ENCODE results near the gene TTC7B.

TTC7B gene

GRCh38 chr14:90608929-90609341 is 207.3 kb downstream of the TTC7B start:
- Histone ChIP-seq H3K4me3 (ENCODE audit: low read length) (no peak overlapping the region), H3K4me1 (ENCODE audit: control insufficient read depth, low read depth, low read length) (peaks cover 43% of the 10 kb centered on the region), H3K27me3 (ENCODE audit: control insufficient read depth, insufficient read depth, low read length) (no peaks in the 10 kb centered on the region), H3K36me3 (ENCODE audit: control insufficient read depth, low read depth, low read length) (no peaks in the 10 kb centered on the region), H3K27ac (ENCODE audit: low read length) (no peak overlapping the region), H3K9me3 (ENCODE audit: control insufficient read depth, low read depth, low read length) (no peaks in the 10 kb centered on the region), H3K9ac (ENCODE audit: low read length) (no peak overlapping the region)

DNA sequence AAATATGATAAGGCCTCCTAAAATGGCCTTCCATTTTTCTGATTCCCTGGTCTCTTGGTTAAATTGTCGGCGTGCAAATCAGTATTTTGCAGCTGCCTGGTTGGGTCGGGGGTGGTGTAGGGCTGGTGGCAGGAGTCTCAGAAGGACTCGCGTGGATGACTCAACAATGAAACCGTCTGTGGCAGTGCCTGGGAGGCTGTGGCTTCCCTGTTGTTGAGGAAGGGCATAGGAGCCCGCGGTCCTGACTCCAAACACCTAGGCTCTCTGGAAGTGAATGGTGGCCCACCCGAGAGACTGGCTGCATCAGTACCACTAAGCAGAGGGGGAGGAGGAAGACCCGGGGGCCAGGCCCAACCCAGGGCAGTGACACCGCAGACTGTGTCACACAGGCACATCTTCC is 207.9 kb downstream of the TTC7B start:
- Histone ChIP-seq H3K36me3 (ENCODE audit: control insufficient read depth, low read depth, low read length) (no peaks in the 10 kb centered on the region), H3K27me3 (ENCODE audit: control insufficient read depth, insufficient read depth, low read length) (no peaks in the 10 kb centered on the region), H3K9ac (ENCODE audit: low read length) (no peak overlapping the region), H3K4me1 (ENCODE audit: control insufficient read depth, low read depth, low read length) (peaks cover 49% of the 10 kb centered on the region), H3K27ac (ENCODE audit: low read length) (no peak overlapping the region), H3K4me3 (ENCODE audit: low read length) (no peak overlapping the region), H3K9me3 (ENCODE audit: control insufficient read depth, low read depth, low read length) (no peaks in the 10 kb centered on the region)

- no peaks in the 10 kb centered on the region for H3K36me3 ChIP-seq (ENCODE audit: control insufficient read depth, low read depth, low read length)
- peaks cover 50% of the 10 kb centered on the region for H3K4me1 ChIP-seq (ENCODE audit: control insufficient read depth, low read depth, low read length)
- H3K9ac ChIP-seq (ENCODE audit: low read length) = no peak overlapping the region
- no peaks in the 10 kb centered on the region for H3K27me3 ChIP-seq (ENCODE audit: control insufficient read depth, insufficient read depth, low read length)
- no peak overlapping the region for H3K4me3 ChIP-seq (ENCODE audit: low read length)
- H3K9me3 ChIP-seq (ENCODE audit: control insufficient read depth, low read depth, low read length) = no peaks in the 10 kb centered on the region
- H3K27ac ChIP-seq (ENCODE audit: low read length) = no peak overlapping the region
Observed at GRCh38 chr14:90607141-90607540, 209.1 kb downstream of the TTC7B start.

GRCh38 chr14:90606434-90606833 is 209.8 kb downstream of the TTC7B start:
- Histone ChIP-seq H3K27ac (ENCODE audit: low read length) (no peak overlapping the region), H3K9ac (ENCODE audit: low read length) (no peak overlapping the region), H3K4me1 (ENCODE audit: control insufficient read depth, low read depth, low read length) (peaks cover 53% of the 10 kb centered on the region), H3K4me3 (ENCODE audit: low read length) (no peak overlapping the region), H3K9me3 (ENCODE audit: control insufficient read depth, low read depth, low read length) (no peaks in the 10 kb centered on the region), H3K27me3 (ENCODE audit: control insufficient read depth, insufficient read depth, low read length) (no peaks in the 10 kb centered on the region), H3K36me3 (ENCODE audit: control insufficient read depth, low read depth, low read length) (no peaks in the 10 kb centered on the region)

- Histone ChIP-seq H3K4me3 (ENCODE audit: low read length) (peak overlapping the region; percentile 21), H3K9me3 (ENCODE audit: control insufficient read depth, low read depth, low read length) (no peaks in the 10 kb centered on the region)
Observed at GRCh38 chr14:90605430-90605829, 210.8 kb downstream of the TTC7B start.

DNA sequence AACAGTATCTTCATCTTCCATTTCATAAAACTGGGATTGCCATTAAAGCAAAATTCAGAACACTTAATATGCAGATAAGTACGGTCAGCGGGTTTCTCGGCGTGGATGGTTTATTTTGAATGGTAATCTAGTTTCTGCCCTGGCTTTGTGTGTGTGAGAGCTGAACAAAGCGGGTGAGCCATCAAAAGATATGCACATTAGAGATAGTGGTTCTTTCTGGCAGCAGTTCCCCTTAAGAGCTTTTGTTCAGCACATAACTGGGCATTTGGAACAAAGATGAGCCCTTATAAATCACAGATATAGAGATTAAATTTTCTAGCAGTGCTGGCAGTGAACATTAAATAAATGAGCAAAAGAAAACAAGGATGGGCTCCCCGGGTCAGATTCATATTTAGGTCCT is 211.9 kb downstream of the TTC7B start:
- H3K4me3 ChIP-seq (ENCODE audit: low read length) = no peak overlapping the region
- no peak overlapping the region for H3K27ac ChIP-seq (ENCODE audit: low read length)
- no peak overlapping the region for H3K9ac ChIP-seq (ENCODE audit: low read length)
- no peaks in the 10 kb centered on the region for H3K9me3 ChIP-seq (ENCODE audit: control insufficient read depth, low read depth, low read length)
- peaks cover 58% of the 10 kb centered on the region for H3K4me1 ChIP-seq (ENCODE audit: control insufficient read depth, low read depth, low read length)
- no peaks in the 10 kb centered on the region for H3K36me3 ChIP-seq (ENCODE audit: control insufficient read depth, low read depth, low read length)
- no peaks in the 10 kb centered on the region for H3K27me3 ChIP-seq (ENCODE audit: control insufficient read depth, insufficient read depth, low read length)

More at GRCh38 chr14:90605430-90605829, 210.8 kb downstream of the TTC7B start:
- peak overlapping the region; percentile 44 for H3K27ac ChIP-seq (ENCODE audit: low read length)
- H3K36me3 ChIP-seq (ENCODE audit: control insufficient read depth, low read depth, low read length) = no peaks in the 10 kb centered on the region
- peaks cover 57% of the 10 kb centered on the region for H3K4me1 ChIP-seq (ENCODE audit: control insufficient read depth, low read depth, low read length)
- no peaks in the 10 kb centered on the region for H3K27me3 ChIP-seq (ENCODE audit: control insufficient read depth, insufficient read depth, low read length)
- H3K9ac ChIP-seq (ENCODE audit: low read length) = no peak overlapping the region

DNA sequence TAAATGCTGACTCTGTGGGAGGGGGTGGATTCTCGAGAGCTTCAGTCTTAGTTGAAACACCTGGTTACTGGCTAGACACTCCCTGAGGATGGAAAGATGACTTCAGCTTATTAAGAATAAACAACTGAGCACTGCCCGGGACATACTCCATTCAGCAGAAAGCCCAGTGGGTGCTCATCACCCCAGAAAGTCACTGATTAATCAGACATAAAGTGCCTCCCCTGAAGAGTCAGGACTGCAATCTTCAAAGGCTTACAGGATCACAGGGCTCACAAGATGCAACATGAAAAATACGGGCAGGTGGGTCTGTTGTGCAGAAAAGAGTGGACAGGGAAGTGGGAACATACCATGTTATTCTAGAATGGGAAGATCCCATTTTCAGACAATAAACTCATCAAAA is 212.4 kb downstream of the TTC7B start:
- H3K4me1 ChIP-seq (ENCODE audit: control insufficient read depth, low read depth, low read length) = peaks cover 55% of the 10 kb centered on the region
- no peak overlapping the region for H3K4me3 ChIP-seq (ENCODE audit: low read length)
- no peaks in the 10 kb centered on the region for H3K9me3 ChIP-seq (ENCODE audit: control insufficient read depth, low read depth, low read length)
- H3K36me3 ChIP-seq (ENCODE audit: control insufficient read depth, low read depth, low read length) = no peaks in the 10 kb centered on the region
- H3K9ac ChIP-seq (ENCODE audit: low read length) = no peak overlapping the region
- H3K27me3 ChIP-seq (ENCODE audit: control insufficient read depth, insufficient read depth, low read length) = no peaks in the 10 kb centered on the region
- no peak overlapping the region for H3K27ac ChIP-seq (ENCODE audit: low read length)

DNA sequence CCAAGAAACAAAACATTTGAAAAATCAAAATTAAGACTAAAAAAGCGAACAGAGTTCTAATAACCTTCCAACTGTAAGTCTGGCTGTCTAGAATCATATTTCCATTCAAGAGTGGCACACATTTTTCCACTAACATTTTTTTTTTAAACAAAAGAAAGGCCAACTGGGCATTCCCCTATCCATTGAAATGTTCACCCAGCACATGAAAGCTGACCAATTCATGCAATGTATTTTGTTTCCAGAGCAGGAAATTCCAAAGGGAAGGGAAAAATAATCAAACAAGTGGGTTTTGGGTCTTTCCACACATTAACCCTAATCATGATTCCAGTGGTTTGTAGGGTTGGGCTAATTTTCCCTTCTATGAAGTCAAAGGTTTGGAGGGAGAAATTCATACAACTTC is 212.9 kb downstream of the TTC7B start:
- Histone ChIP-seq H3K27me3 (ENCODE audit: control insufficient read depth, insufficient read depth, low read length) (no peaks in the 10 kb centered on the region), H3K36me3 (ENCODE audit: control insufficient read depth, low read depth, low read length) (no peaks in the 10 kb centered on the region), H3K4me1 (ENCODE audit: control insufficient read depth, low read depth, low read length) (peaks cover 53% of the 10 kb centered on the region), H3K27ac (ENCODE audit: low read length) (no peak overlapping the region), H3K9me3 (ENCODE audit: control insufficient read depth, low read depth, low read length) (no peaks in the 10 kb centered on the region), H3K4me3 (ENCODE audit: low read length) (no peak overlapping the region), H3K9ac (ENCODE audit: low read length) (no peak overlapping the region)

- H3K27me3 ChIP-seq (ENCODE audit: control insufficient read depth, insufficient read depth, low read length) = no peaks in the 10 kb centered on the region
- H3K4me1 ChIP-seq (ENCODE audit: control insufficient read depth, low read depth, low read length) = peaks cover 44% of the 10 kb centered on the region
- no peak overlapping the region for H3K4me3 ChIP-seq (ENCODE audit: low read length)
- H3K36me3 ChIP-seq (ENCODE audit: control insufficient read depth, low read depth, low read length) = no peaks in the 10 kb centered on the region
- no peak overlapping the region for H3K27ac ChIP-seq (ENCODE audit: low read length)
- H3K9me3 ChIP-seq (ENCODE audit: control insufficient read depth, low read depth, low read length) = no peaks in the 10 kb centered on the region
- no peak overlapping the region for H3K9ac ChIP-seq (ENCODE audit: low read length)
Observed at GRCh38 chr14:90602088-90602687, 214.0 kb downstream of the TTC7B start.

- no peaks in the 10 kb centered on the region for H3K9me3 ChIP-seq (ENCODE audit: control insufficient read depth, low read depth, low read length)
- H3K27ac ChIP-seq (ENCODE audit: low read length) = no peak overlapping the region
- peaks cover 42% of the 10 kb centered on the region for H3K4me1 ChIP-seq (ENCODE audit: control insufficient read depth, low read depth, low read length)
- H3K27me3 ChIP-seq (ENCODE audit: control insufficient read depth, insufficient read depth, low read length) = no peaks in the 10 kb centered on the region
- H3K4me3 ChIP-seq (ENCODE audit: low read length) = no peak overlapping the region
- H3K36me3 ChIP-seq (ENCODE audit: control insufficient read depth, low read depth, low read length) = no peaks in the 10 kb centered on the region
- H3K9ac ChIP-seq (ENCODE audit: low read length) = no peak overlapping the region
Observed at GRCh38 chr14:90601563-90601962, 214.7 kb downstream of the TTC7B start.

GRCh38 chr14:90600619-90601018 is 215.6 kb downstream of the TTC7B start:
- Histone ChIP-seq H3K36me3 (ENCODE audit: control insufficient read depth, low read depth, low read length) (no peaks in the 10 kb centered on the region), H3K9ac (ENCODE audit: low read length) (no peak overlapping the region), H3K9me3 (ENCODE audit: control insufficient read depth, low read depth, low read length) (no peaks in the 10 kb centered on the region), H3K4me3 (ENCODE audit: low read length) (no peak overlapping the region), H3K4me1 (ENCODE audit: control insufficient read depth, low read depth, low read length) (peaks cover 32% of the 10 kb centered on the region), H3K27ac (ENCODE audit: low read length) (no peak overlapping the region), H3K27me3 (ENCODE audit: control insufficient read depth, insufficient read depth, low read length) (no peaks in the 10 kb centered on the region)

DNA sequence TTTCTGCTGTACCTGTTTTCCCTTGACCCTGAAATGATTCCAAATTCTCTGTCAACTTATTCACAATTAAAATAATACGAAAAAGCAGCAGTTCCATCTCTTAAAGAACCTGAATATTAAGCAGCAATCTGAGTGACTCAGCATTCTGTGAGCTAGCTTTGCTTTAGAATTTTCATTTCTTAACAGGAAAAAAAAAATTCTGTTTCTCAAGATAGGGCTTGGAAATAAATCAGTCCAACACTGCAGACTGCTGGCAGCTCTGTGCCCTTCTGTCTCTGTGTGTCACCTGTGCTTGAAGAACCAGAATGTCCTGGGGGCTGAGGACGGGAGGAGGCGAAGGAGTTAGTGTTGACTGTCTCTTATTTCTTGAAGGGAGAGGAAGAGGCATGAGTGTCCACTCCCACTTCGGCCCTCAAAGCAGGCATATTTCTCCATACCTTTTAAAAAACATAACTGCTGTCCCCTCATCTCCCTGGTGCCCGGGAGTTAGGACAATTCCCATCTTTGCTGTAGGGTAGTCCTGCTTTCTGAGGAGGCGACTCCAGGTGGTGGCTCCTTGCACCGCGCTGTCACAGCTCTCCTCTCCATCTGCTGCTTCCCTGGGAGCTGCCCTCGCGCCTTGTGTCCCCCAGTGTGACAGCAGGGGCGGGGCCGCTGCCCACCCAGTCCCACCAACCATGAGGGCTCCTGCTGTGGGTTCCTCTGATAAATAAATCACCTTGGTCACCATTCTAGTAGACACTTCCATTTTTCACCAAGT is 216.3 kb downstream of the TTC7B start:
- H3K27ac ChIP-seq (ENCODE audit: low read length) = no peak overlapping the region
- H3K4me3 ChIP-seq (ENCODE audit: low read length) = no peak overlapping the region
- H3K36me3 ChIP-seq (ENCODE audit: control insufficient read depth, low read depth, low read length) = no peaks in the 10 kb centered on the region
- no peaks in the 10 kb centered on the region for H3K9me3 ChIP-seq (ENCODE audit: control insufficient read depth, low read depth, low read length)
- no peaks in the 10 kb centered on the region for H3K27me3 ChIP-seq (ENCODE audit: control insufficient read depth, insufficient read depth, low read length)
- peaks cover 25% of the 10 kb centered on the region for H3K4me1 ChIP-seq (ENCODE audit: control insufficient read depth, low read depth, low read length)
- no peak overlapping the region for H3K9ac ChIP-seq (ENCODE audit: low read length)
